CD14-positive monocyte (primary cell): Measurements from ENCODE around the gene PLEK2. TPM values are rescaled to one million over a fixed set of nuclear protein-coding genes. Genes with fewer than 3 reads are reported as not detected.

Experiments
- DNase-seq, 3 donors: peaks; one replicate each; pipeline ENCODE4 v3.0.0-alpha.2; 2011 to 2022
- H2AFZ ChIP-seq: 2 replicates; pipeline ENCODE4 v1.6.0; 2012; ENCODE audit warnings: mild to moderate bottlenecking, low read depth, low read length, inconsistent platforms; ENCODE audit not compliant: insufficient read depth, poor library complexity, severe bottlenecking
- H3K27ac ChIP-seq, 2 donors: 1 replicate in 1 of 2; 2 replicates in 1 of 2; pipeline ENCODE4 v1.5.1; 2012 to 2013; ENCODE audit warnings: low read length in 2 of 2, control low read depth in 1 of 2, inconsistent platforms in 1 of 2, low read depth in 1 of 2, mild to moderate bottlenecking in 1 of 2
- H3K27me3 ChIP-seq, 2 donors: one replicate each; pipeline versions ENCODE4 v1.6.0 to v1.6.1; 2011 to 2013; ENCODE audit warnings: low read length in 2 of 2; ENCODE audit not compliant: control insufficient read depth in 2 of 2, insufficient read depth in 2 of 2
- H3K36me3 ChIP-seq, 2 donors: replicated peaks in 1 of 2; 1 replicate in 1 of 2; 2 replicates in 1 of 2; pipeline versions ENCODE4 v1.5.1 to v1.6.1; 2012 to 2013; ENCODE audit warnings: low read length in 2 of 2, control low read depth in 1 of 2, inconsistent platforms in 1 of 2, mild to moderate bottlenecking in 1 of 2; ENCODE audit not compliant: insufficient read depth in 2 of 2, control insufficient read depth in 1 of 2
- H3K4me1 ChIP-seq, 2 donors: 1 replicate in 1 of 2; 2 replicates in 1 of 2; pipeline versions ENCODE4 v1.5.1 to v1.6.1; 2012 to 2013; ENCODE audit warnings: low read length in 2 of 2, control low read depth in 1 of 2, inconsistent platforms in 1 of 2, mild to moderate bottlenecking in 1 of 2, moderate library complexity in 1 of 2; ENCODE audit not compliant: insufficient read depth in 2 of 2, control insufficient read depth in 1 of 2
- H3K4me2 ChIP-seq: replicated peaks from 2 replicates; pipeline ENCODE3; 2012; ENCODE audit warnings: low read length, moderate library complexity, mild to moderate bottlenecking; ENCODE audit not compliant: poor library complexity, severe bottlenecking; ENCODE audit errors: extremely low read depth
- H3K4me3 ChIP-seq, 3 experiments: fragments of 200-600 bp in 1 of 3; sonication (generic) in 1 of 3; replicated peaks in 1 of 3; 1 replicate in 2 of 3; 2 replicates in 1 of 3; pipeline ENCODE4 v1.5.1; 2011 to 2013; ENCODE audit warnings: low read length in 3 of 3, mild to moderate bottlenecking in 3 of 3, control low read depth in 2 of 3, low read depth in 2 of 3, inconsistent platforms in 1 of 3, moderate library complexity in 1 of 3
- H3K79me2 ChIP-seq: 2 replicates; pipeline ENCODE4 v1.6.0; 2012; ENCODE audit warnings: mild to moderate bottlenecking, control low read depth, inconsistent platforms, low read length, moderate library complexity; ENCODE audit not compliant: insufficient read depth
- H3K9ac ChIP-seq: 2 replicates; pipeline ENCODE4 v1.6.0; 2017; ENCODE audit warnings: low read length, mild to moderate bottlenecking; ENCODE audit not compliant: insufficient read depth, poor library complexity, severe bottlenecking
- H3K9me3 ChIP-seq, 2 donors: replicated peaks in 1 of 2; 1 replicate in 1 of 2; 2 replicates in 1 of 2; pipeline versions ENCODE4 v1.5.1 to v1.6.1; 2012 to 2013; ENCODE audit warnings: low read length in 2 of 2, control low read depth in 1 of 2; ENCODE audit not compliant: control insufficient read depth in 1 of 2, insufficient read depth in 1 of 2
- H4K20me1 ChIP-seq: 2 replicates; pipeline ENCODE4 v1.6.0; 2012; ENCODE audit warnings: mild to moderate bottlenecking, low read length, control low read depth, moderate library complexity; ENCODE audit not compliant: insufficient read depth
- H3K27ac Mint-ChIP-seq, 7 donors: one replicate each; pipeline ENCODE4 v1.8.0; 2020; ENCODE audit warnings: mild to moderate bottlenecking in 7 of 7, mixed read lengths in 7 of 7, moderate library complexity in 6 of 7, inconsistent platforms in 2 of 7
- H3K27me3 Mint-ChIP-seq, 3 donors: one replicate each; pipeline ENCODE4 v1.8.0; 2021 to 2022; ENCODE audit warnings: low read depth in 3 of 3, mild to moderate bottlenecking in 3 of 3, mixed read lengths in 3 of 3, moderate library complexity in 3 of 3, inconsistent platforms in 1 of 3
- H3K36me3 Mint-ChIP-seq, 2 donors: one replicate each; pipeline ENCODE4 v1.8.0; 2020; ENCODE audit warnings: mixed read lengths in 2 of 2, inconsistent platforms in 1 of 2, mild to moderate bottlenecking in 1 of 2
- H3K4me1 Mint-ChIP-seq: one replicate; pipeline ENCODE4 v1.8.0; 2020; ENCODE audit warnings: mild to moderate bottlenecking, mixed read lengths
- H3K4me3 Mint-ChIP-seq, 2 donors: one replicate each; pipeline ENCODE4 v1.8.0; 2020; ENCODE audit warnings: mild to moderate bottlenecking in 2 of 2, mixed read lengths in 2 of 2, moderate library complexity in 1 of 2
- H3K9me3 Mint-ChIP-seq, 7 donors: one replicate each; pipeline ENCODE4 v1.8.0; 2020 to 2022; ENCODE audit warnings: mixed read lengths in 7 of 7, mild to moderate bottlenecking in 6 of 7, moderate library complexity in 6 of 7, inconsistent platforms in 2 of 7
- CTCF ChIP-seq: fragments of 200-600 bp; IDR thresholded peaks from one replicate; pipeline ENCODE4 v1.8.0; 2022; ENCODE audit warnings: antibody characterized with exemption, mild to moderate bottlenecking
- WGBS: methylation state at CpG from one replicate; pipeline ENCODE4 v1.1.5; 2013; ENCODE audit warnings: missing lambda C conversion rate; ENCODE audit not compliant: insufficient coverage; 5-methylcytosine and 5-hydroxymethylcytosine counted together
- intact Hi-C, 2 donors: fragments of 100-400 bp; cut with micrococcal nuclease; formaldehyde crosslinking; loops; one replicate each; pipeline versions ENCODE4 v1.15.0 to v1.15.1; 2023
- polyA plus RNA-seq, 3 donors: library from polyadenylated mRNA; depleted of rRNA in 1 of 3; unstranded in 2 of 3; stranded (reverse) in 1 of 3; fragments of 300-500 nt in 2 of 3; fragments of >200 nt in 1 of 3; fragmentation: Illumina TruSeq in 2 of 3; gene quantifications; 1 replicate in 2 of 3; 2 replicates in 1 of 3; pipeline ENCODE4 v1.2.3, GENCODE V29; 2012 to 2021

The PLEK2 gene
- polyA plus RNA-seq, 3 donors: 0.20 TPM; not detected in 2

GRCh38 chr14:67357969-67358354, 54.0 kb downstream of the PLEK2 start:
- Histone ChIP-seq H4K20me1 (peaks cover 27% of the 10 kb centered on the region), H3K36me3 (peaks cover 4 to 5% of the 10 kb centered on the region in 2 donors), H3K9ac (no peak overlapping the region), H3K4me2 (no peak overlapping the region), H3K27me3 (no peaks in the 10 kb centered on the region), H3K27ac (no peak overlapping the region), H2AFZ (no peak overlapping the region), H3K4me3 (no peak overlapping the region), H3K79me2 (peaks cover 88% of the 10 kb centered on the region), H3K9me3 (no peaks in the 10 kb centered on the region), H3K4me1 (peaks cover 17 to 33% of the 10 kb centered on the region in 2 donors)
- DNase-seq: no peak
- H3K4me3 Mint-ChIP-seq: no peak overlapping the region
- WGBS: 100% methylated on average over 1 of the region's 9 CpGs
- H3K9me3 Mint-ChIP-seq: peaks cover 0 to 2% (median 0%) of the 10 kb centered on the region in 7 donors
- intact Hi-C loops: loop anchor here in 1 of 2 donors (5.0 kb wide), 1 partner anchor 116 kb away; the partner anchor contains the start of gene PALS1
- H3K36me3 Mint-ChIP-seq: peaks cover 6 to 10% of the 10 kb centered on the region in 2 donors
- TF ChIP-seq CTCF: no peak
- H3K27ac Mint-ChIP-seq: peak overlapping the region in 4 of 7 donors; percentile 5 to 95 (median 55)
- peaks cover 41% of the 10 kb centered on the region for H3K4me1 Mint-ChIP-seq
- no peaks in the 10 kb centered on the region for H3K27me3 Mint-ChIP-seq

- Mint-ChIP-seq H3K36me3 (peaks cover 9 to 16% of the 10 kb centered on the region in 2 donors), H3K9me3 (peaks cover 0 to 2% (median 0%) of the 10 kb centered on the region in 7 donors), H3K27me3 (no peaks in the 10 kb centered on the region), H3K27ac (peak overlapping the region in 3 of 7 donors; percentile 7 to 95 (median 66)), H3K4me1 (peaks cover 39% of the 10 kb centered on the region), H3K4me3 (no peak overlapping the region)
- H3K4me3 ChIP-seq: no peak overlapping the region
- H3K27me3 ChIP-seq: no peaks in the 10 kb centered on the region
- H3K9me3 ChIP-seq: no peaks in the 10 kb centered on the region
- H2AFZ ChIP-seq: no peak overlapping the region
- H3K4me1 ChIP-seq: peaks cover 17 to 33% of the 10 kb centered on the region in 2 donors
- peaks cover 23% of the 10 kb centered on the region for H4K20me1 ChIP-seq
- H3K79me2 ChIP-seq: peaks cover 84% of the 10 kb centered on the region
- peak overlapping the region in 1 of 2 donors; percentile 2 for H3K27ac ChIP-seq
- intact Hi-C loops: loop anchor here in 1 of 2 donors (5.0 kb wide), 1 partner anchor 115 kb away; the partner anchor contains the start of gene PALS1
- H3K4me2 ChIP-seq: no peak overlapping the region
- no CpG with 5 or more reads among the region's 4 CpGs for WGBS
- peaks cover 7 to 9% of the 10 kb centered on the region in 2 donors for H3K36me3 ChIP-seq
- DNase-seq: no peak
- no peak for TF ChIP-seq CTCF
- H3K9ac ChIP-seq: no peak overlapping the region
Measured at GRCh38 chr14:67357186-67357968, 54.6 kb downstream of the PLEK2 start.
